Nephron (organoid): ENCODE data around the gene COMMD3.

Source experiments
- H3K27ac Mint-ChIP-seq, 3 experiments: 2 replicates each; pipeline ENCODE4 v1.8.0; 2020; ENCODE audit warnings: mixed read lengths in 3 of 3, mild to moderate bottlenecking in 2 of 3, moderate library complexity in 1 of 3
- H3K27me3 Mint-ChIP-seq: 2 replicates; pipeline ENCODE4 v1.8.0; 2021; ENCODE audit warnings: low read depth, mild to moderate bottlenecking, moderate library complexity, mixed read lengths
- H3K36me3 Mint-ChIP-seq: 2 replicates; pipeline ENCODE4 v1.8.0; 2020; ENCODE audit warnings: low read depth, mixed read lengths
- H3K4me1 Mint-ChIP-seq: 2 replicates; pipeline ENCODE4 v1.8.0; 2020; ENCODE audit warnings: mixed read lengths
- H3K4me3 Mint-ChIP-seq, 3 experiments: 2 replicates each; pipeline ENCODE4 v1.8.0; 2020; ENCODE audit warnings: mild to moderate bottlenecking in 3 of 3, mixed read lengths in 3 of 3, moderate library complexity in 2 of 3
- H3K9me3 Mint-ChIP-seq: 2 replicates; pipeline ENCODE4 v1.8.0; 2020; ENCODE audit warnings: mixed read lengths
- TF ChIP-seq, protein P1 (sequence below), 3 experiments: fragments of 200-600 bp; sonication (generic); IDR thresholded peaks; one replicate each; pipeline ENCODE4 v1.5.0; 2021; ENCODE audit warnings: antibody characterized with exemption in 3 of 3; ENCODE audit not compliant: unreplicated experiment in 3 of 3

Gene COMMD3

DNA sequence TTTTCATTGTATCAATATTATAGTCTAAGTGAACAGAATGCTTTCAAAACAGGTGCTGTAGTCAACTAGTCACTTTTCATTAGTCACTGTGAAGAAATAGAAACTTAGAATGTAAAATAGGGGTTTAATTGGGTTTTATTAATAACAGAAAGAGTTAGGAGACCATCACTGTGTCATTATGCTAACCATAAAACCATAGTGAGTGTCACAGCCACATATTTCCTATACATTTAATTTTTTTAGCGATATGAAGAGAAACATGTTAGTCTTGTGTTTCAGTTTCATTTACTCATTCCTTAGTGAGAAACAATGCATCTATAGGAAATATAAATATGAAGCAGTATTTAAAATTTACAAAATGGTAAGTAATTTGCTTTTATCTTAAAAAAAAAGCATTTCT, 51.3 kb downstream of the COMMD3 start:
- H3K4me3 Mint-ChIP-seq: no peak overlapping the region

DNA sequence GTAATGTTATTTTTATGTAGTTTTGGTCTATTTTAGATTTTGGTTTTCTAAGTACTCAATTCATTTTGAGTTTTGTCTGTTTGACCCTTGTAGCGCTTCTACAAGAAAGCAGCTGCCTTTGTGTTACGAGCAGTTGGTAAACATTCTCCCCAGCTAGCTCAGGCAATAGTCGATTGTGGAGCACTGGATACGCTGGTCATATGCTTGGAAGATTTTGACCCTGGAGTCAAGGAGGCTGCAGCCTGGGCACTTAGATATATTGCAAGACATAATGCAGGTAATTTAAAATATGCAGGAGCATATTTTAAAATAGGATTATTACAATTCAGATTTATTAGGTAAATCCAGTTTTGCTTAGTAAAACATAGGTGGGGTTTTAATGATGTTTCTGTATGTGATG, 52.2 kb downstream of the COMMD3 start:
- Mint-ChIP-seq H3K4me1 (peaks cover 11% of the 10 kb centered on the region), H3K9me3 (no peaks in the 10 kb centered on the region), H3K27me3 (no peaks in the 10 kb centered on the region), H3K36me3 (no peaks in the 10 kb centered on the region), H3K4me3 (no peak overlapping the region), H3K27ac (no peak overlapping the region)
- TF ChIP-seq, protein P1, sequence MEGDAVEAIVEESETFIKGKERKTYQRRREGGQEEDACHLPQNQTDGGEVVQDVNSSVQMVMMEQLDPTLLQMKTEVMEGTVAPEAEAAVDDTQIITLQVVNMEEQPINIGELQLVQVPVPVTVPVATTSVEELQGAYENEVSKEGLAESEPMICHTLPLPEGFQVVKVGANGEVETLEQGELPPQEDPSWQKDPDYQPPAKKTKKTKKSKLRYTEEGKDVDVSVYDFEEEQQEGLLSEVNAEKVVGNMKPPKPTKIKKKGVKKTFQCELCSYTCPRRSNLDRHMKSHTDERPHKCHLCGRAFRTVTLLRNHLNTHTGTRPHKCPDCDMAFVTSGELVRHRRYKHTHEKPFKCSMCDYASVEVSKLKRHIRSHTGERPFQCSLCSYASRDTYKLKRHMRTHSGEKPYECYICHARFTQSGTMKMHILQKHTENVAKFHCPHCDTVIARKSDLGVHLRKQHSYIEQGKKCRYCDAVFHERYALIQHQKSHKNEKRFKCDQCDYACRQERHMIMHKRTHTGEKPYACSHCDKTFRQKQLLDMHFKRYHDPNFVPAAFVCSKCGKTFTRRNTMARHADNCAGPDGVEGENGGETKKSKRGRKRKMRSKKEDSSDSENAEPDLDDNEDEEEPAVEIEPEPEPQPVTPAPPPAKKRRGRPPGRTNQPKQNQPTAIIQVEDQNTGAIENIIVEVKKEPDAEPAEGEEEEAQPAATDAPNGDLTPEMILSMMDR (IDR thresholded peaks at IDR 0.05; ENCODE audit: unreplicated experiment in 3 of 3): no peak

More for the DNA sequence above, 51.3 kb downstream of the COMMD3 start:
- TF ChIP-seq, protein P1 (IDR thresholded peaks at IDR 0.05; ENCODE audit: unreplicated experiment in 3 of 3): no peak
- Mint-ChIP-seq H3K9me3 (no peaks in the 10 kb centered on the region), H3K27me3 (no peaks in the 10 kb centered on the region), H3K4me1 (peaks cover 5% of the 10 kb centered on the region), H3K27ac (no peak overlapping the region), H3K36me3 (no peaks in the 10 kb centered on the region)

DNA sequence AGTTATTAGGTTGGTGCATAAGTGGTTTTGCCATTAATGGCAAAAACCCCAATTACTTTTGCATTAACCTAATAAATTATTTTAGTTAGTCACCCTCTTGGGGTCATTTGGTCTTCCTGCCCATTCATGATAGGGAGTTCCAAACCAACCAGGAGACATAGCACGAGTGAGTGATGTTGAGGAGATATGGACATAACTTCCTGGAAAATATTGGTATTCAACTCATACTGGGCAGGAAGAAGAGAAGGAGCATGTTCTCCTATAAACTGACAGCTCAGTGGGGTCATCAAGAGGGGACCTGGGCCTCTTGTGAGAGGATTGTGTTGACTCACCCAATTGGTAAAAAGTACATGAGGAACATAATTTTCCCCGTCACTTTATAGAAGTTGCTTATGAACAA, 52.8 kb downstream of the COMMD3 start:
- H3K27ac Mint-ChIP-seq: no peak overlapping the region
- TF ChIP-seq, protein P1 (IDR thresholded peaks at IDR 0.05; ENCODE audit: unreplicated experiment in 3 of 3): no peak
- H3K4me3 Mint-ChIP-seq: no peak overlapping the region
- peaks cover 11% of the 10 kb centered on the region for H3K4me1 Mint-ChIP-seq
- no peaks in the 10 kb centered on the region for H3K9me3 Mint-ChIP-seq
- no peaks in the 10 kb centered on the region for H3K27me3 Mint-ChIP-seq
- H3K36me3 Mint-ChIP-seq: no peaks in the 10 kb centered on the region

DNA sequence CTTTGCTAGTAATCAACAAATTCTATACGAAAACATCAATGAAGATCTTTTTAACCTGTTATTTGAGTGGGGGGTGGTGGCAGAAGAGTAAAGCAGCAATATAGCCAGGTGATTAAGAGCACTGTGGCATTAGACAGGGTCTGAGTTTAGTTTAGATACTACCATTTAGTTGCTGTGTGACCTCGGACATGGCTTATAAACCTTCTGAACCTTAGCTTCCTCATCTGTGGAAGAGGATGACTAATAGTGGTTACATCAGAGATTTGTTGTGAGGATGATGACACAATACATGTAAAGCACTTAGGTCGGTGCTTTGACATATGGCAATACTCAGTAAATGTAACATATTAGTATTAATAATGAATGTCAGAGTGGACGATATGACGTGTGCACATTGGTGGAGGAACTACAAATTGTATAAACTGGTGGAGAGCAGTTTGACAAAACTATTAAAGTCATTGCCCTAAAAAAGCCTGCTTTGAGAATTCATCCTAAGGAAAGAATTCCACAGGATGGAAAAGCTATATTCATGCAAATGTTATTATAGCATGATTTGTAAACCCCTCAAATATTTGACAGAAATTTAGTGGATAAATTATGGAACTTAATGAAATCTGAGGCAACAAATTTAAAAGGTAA, 53.4 kb downstream of the COMMD3 start:
- H3K4me3 Mint-ChIP-seq: no peak overlapping the region
- no peaks in the 10 kb centered on the region for H3K36me3 Mint-ChIP-seq
- TF ChIP-seq, protein P1 (IDR thresholded peaks at IDR 0.05; ENCODE audit: unreplicated experiment in 3 of 3): no peak
- H3K9me3 Mint-ChIP-seq: no peaks in the 10 kb centered on the region
- no peaks in the 10 kb centered on the region for H3K27me3 Mint-ChIP-seq
- peaks cover 11% of the 10 kb centered on the region for H3K4me1 Mint-ChIP-seq
- no peak overlapping the region for H3K27ac Mint-ChIP-seq
